ENCODE data around the gene NKAIN1.
A peak's percentile ranks its signal among the peaks of the same experiment; 100 is the strongest.

The NKAIN1 gene

GRCh38 chr1:31159323-31159722 lies 80.4 kb downstream of the NKAIN1 start:
- H3K27ac ChIP-seq (ENCODE audit: extremely low read depth, low read depth, low read length), result no peak overlapping the region
- H3K36me3 ChIP-seq (ENCODE audit: control insufficient read depth in 2 of 2, insufficient read depth in 1 of 2, low read length in 2 of 2), result no peaks in the 10 kb centered on the region; a peak in 1 of 3 replicates
- no peaks in the 10 kb centered on the region for H3K4me1 ChIP-seq (ENCODE audit: control insufficient read depth, insufficient read depth, low read length)
- ChIA-PET POLR2A (interaction anchor here (1.5 kb wide), 1 partner anchor 11 kb away, joined by 7 read pairs; no protein-coding TSS in a partner anchor), CTCF (interaction anchor here (1.2 kb wide), 1 partner anchor 236 kb away, joined by 3 read pairs; no protein-coding TSS in a partner anchor)
- TF ChIP-seq ATF2 (tag by site-specific recombination; IDR thresholded peaks at IDR 0.05; ENCODE audit: low read depth), result no peak
- peak; percentile 96 for TF ChIP-seq ZNF121 (tag by site-specific recombination; IDR thresholded peaks at IDR 0.05)
- H3K9me3 ChIP-seq (ENCODE audit: control insufficient read depth, insufficient read depth, low read depth, low read length), result no peaks in the 10 kb centered on the region
- no peak overlapping the region for H3K4me3 ChIP-seq (ENCODE audit: low read depth, low read length)

- H3K27ac ChIP-seq (ENCODE audit: extremely low read depth, low read depth, low read length), result peak overlapping the region; percentile 65; the same call in 1 of the 2 replicates
- no peaks in the 10 kb centered on the region for H3K9me3 ChIP-seq (ENCODE audit: control insufficient read depth, insufficient read depth, low read depth, low read length)
- peak overlapping the region; percentile 66 for H3K4me3 ChIP-seq (ENCODE audit: low read depth, low read length)
- ChIA-PET POLR2A (interaction anchor here (0.6 kb wide), 1 partner anchor 10 kb away, joined by 5 read pairs; no protein-coding TSS in a partner anchor), CTCF (no interaction called here)
- no peaks in the 10 kb centered on the region for H3K4me1 ChIP-seq (ENCODE audit: control insufficient read depth, insufficient read depth, low read length)
- H3K36me3 ChIP-seq (ENCODE audit: control insufficient read depth in 2 of 2, insufficient read depth in 1 of 2, low read length in 2 of 2), result no peaks in the 10 kb centered on the region; a peak in 1 of 3 replicates
- TF ChIP-seq ZNF561 (tag by site-specific recombination; IDR thresholded peaks at IDR 0.05; ENCODE audit: borderline replicate concordance), result peak; percentile 78; the same call in 1 of the 2 replicates
- TF ChIP-seq ZSCAN30 (tag by site-specific recombination; IDR thresholded peaks at IDR 0.05), result peak; percentile 61; the same call in 1 of the 2 replicates
- TF ChIP-seq ZNF660 (tag by site-specific recombination; IDR thresholded peaks at IDR 0.05), result no peak
- TF ChIP-seq KLF16 (tag by site-specific recombination; IDR thresholded peaks at IDR 0.05), result peak; percentile 93
- TF ChIP-seq GLIS1 (tag by site-specific recombination; IDR thresholded peaks at IDR 0.05), result peak; percentile 89
- peak; percentile 83 for TF ChIP-seq ZFHX2 (tag by site-specific recombination; conservative IDR thresholded peaks at IDR 0.05)
- peak; percentile 49 for TF ChIP-seq IKZF3 (tag by site-specific recombination; IDR thresholded peaks at IDR 0.05)
- peak; percentile 73 for TF ChIP-seq ZNF335 (tag by site-specific recombination; conservative IDR thresholded peaks at IDR 0.05)
- no peak for TF ChIP-seq ZNF521 (tag by site-specific recombination; IDR thresholded peaks at IDR 0.05)
- 0 out of 2 replicates have a peak, but pooled peaks have one; percentile 47 for TF ChIP-seq BCL11B (tag by site-specific recombination; IDR thresholded peaks at IDR 0.05; ENCODE audit: low read depth)
- 0 out of 2 replicates have a peak, but pooled peaks have one; percentile 20 for TF ChIP-seq ZBTB11 (tag by site-specific recombination; conservative IDR thresholded peaks at IDR 0.05; ENCODE audit: low read depth)
- TF ChIP-seq KLF17 (tag by site-specific recombination; IDR thresholded peaks at IDR 0.05), result peak; percentile 55; the same call in 1 of the 2 replicates
- TF ChIP-seq ZIC2 (tag by site-specific recombination; IDR thresholded peaks at IDR 0.05), result peak; percentile 78
- TF ChIP-seq GLIS2 (tag by site-specific recombination; IDR thresholded peaks at IDR 0.05), result peak; percentile 92
- peak; percentile 44; the same call in 1 of the 2 replicates for TF ChIP-seq ZNF391 (tag by site-specific recombination; IDR thresholded peaks at IDR 0.05; ENCODE audit: borderline replicate concordance, low read depth)
- 0 out of 2 replicates have a peak, but pooled peaks have one; percentile 12 for TF ChIP-seq ZBTB7A (tag by site-specific recombination; IDR thresholded peaks at IDR 0.05; ENCODE audit: low read depth)
- peak; percentile 98 for TF ChIP-seq KLF1 (tag by site-specific recombination; IDR thresholded peaks at IDR 0.05)
- TF ChIP-seq ZBTB48 (tag by site-specific recombination; IDR thresholded peaks at IDR 0.05), result peak; percentile 56
- 0 out of 2 replicates have a peak, but pooled peaks have one; percentile 14 for TF ChIP-seq ZNF341 (tag by site-specific recombination; IDR thresholded peaks at IDR 0.05; ENCODE audit: low read depth)
- no peak for TF ChIP-seq ZNF274 (IDR thresholded peaks at IDR 0.05; ENCODE audit: low read length)
- TF ChIP-seq ZNF274 (tag by site-specific recombination; IDR thresholded peaks at IDR 0.05; ENCODE audit: borderline replicate concordance), result no peak
- peak; percentile 77 for TF ChIP-seq CTCF (tag by site-specific recombination; IDR thresholded peaks at IDR 0.05)
- TF ChIP-seq ZNF843 (tag by site-specific recombination; IDR thresholded peaks at IDR 0.05), result 0 out of 2 replicates have a peak, but pooled peaks have one; percentile 14
Measured at GRCh38 chr1:31155216-31155806, 84.4 kb downstream of the NKAIN1 start.

Measured in HEK293 (cell line).